HuH-7.5 (cell line): ENCODE results near the gene PVALEF.
"Not testable (repeated sequence)": the region's sequence is repeated elsewhere in the genome, so short reads cannot be mapped to it uniquely, and the experiment has no call there.

Experiments
- DNase-seq: peaks from one replicate; pipeline ENCODE4 v3.0.0; 2011; ENCODE audit warnings: low spot score

The PVALEF gene

DNA sequence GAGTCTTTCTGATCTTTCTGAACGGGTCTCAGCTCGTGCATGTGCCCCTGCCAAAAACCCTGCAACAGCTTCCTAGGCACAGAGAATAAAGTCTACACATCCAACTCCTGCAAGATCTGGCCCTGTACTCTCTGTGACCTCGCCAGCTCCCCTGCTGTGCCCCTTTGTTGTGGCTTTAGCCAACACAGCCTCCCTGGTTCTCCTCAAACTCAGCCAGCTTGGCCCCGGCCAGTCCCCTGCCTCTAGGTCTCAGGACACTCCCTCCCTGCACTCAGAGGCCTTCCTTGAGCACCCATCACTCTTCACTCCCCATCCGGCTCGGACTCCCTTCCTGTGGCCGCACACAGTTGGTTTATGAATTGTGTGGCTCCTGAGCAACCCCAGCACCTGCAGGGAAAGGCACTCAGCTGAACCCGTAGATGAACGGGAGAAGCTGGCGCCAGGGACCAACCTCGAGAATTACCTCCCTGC, 56.1 kb downstream of the PVALEF start:
- no peak for DNase-seq

- DNase-seq, result no peak
These were observed 56.7 kb downstream of the PVALEF start for GRCh38 chr17:81221842-81222619.

GRCh38 chr17:81222620-81222905, 57.3 kb downstream of the PVALEF start:
- no peak for DNase-seq

GRCh38 chr17:81222906-81223761, 57.8 kb downstream of the PVALEF start, which contains the start of gene CEP131:
TSS of gene CEP131 (minus strand) at chr17:81222965. CDS start at chr17:81220056, 2,909 bp downstream.
- DNase-seq, result peak; percentile 99

DNA sequence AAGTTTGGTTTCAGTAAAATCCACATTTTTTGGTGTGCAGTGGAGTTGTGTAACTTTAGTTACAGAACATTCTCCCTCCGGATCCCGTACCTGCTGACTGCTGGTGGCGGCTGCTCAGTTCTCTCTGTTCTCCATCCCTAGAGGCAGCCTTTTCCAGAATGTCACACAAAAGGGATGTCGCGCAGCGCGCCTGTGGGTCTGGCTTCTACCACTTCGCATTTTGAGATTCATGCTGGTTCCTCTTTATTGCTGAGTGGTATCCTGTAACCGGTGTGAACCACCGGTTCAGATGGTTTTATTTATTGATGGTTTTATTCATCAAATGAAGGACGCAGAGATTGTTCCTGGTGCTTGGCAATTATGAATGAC, 58.4 kb downstream of the PVALEF start:
- no peak for DNase-seq

GRCh38 chr17:81227630-81228029, 62.3 kb downstream of the PVALEF start:
- not testable (repeated sequence) for DNase-seq

DNA sequence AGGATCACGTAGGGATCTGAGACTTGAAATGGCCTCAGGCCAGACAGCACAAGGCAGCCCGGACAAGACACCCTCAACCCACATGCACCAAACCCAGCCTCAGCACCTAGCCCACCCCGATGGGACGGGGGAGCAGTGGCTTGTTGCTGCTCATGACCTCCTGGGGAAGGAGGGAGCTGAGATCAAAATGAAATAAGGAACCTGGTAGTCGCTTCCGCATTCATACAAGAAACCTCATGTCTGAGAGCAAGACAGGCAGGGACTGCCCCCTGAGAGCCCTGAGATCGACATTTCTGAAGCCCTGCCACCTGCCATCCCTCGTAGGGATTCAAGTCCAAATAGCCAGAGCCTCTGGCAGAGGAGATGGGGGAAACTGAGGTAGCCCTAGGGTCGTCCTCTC, 63.1 kb downstream of the PVALEF start:
- DNase-seq, result no peak

- no peak for DNase-seq
These were observed 63.7 kb downstream of the PVALEF start for GRCh38 chr17:81228834-81229665.

- no peak for DNase-seq
These were observed 64.3 kb downstream of the PVALEF start for GRCh38 chr17:81229666-81229920.

DNA sequence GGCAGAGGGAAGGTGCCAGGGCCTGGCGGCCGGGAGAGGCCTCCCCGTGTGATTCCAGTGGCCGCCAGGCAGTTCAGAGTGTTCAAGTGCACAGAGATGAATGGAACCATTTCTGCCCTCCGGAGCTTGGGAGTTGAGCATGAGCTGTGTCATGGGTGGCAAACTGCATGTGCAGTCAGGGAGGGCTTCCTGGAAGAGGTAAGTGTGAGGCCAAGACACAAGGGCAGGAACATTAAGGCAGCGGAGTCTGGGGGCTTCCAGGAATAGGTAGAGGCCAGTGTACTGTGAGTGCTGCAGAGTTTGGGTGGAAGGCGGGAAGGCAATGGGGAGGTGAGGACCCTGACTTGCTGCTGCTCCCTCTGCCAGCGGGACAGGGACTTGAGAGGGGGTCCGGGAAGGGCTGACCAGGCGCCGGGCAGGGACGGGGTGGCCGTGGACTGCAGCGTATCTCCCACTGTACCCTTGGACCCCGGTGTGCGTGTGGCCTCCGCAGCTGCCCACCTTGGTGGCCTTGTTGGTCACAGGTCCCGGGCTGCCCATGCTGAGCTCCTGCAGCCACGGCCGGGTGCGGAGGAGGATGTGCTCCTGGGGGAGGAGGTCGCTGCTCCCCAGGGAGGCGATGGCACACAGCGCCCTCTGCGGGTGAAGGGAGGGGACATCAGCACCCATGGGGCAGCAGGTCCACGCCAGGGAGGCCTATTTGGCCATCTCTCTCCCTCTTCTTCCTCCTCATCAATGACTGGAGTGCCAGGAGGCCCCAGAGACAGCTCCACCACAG, 64.9 kb downstream of the PVALEF start:
- peak; percentile 84 for DNase-seq

- no peak for DNase-seq
These were observed 65.9 kb downstream of the PVALEF start for GRCh38 chr17:81231121-81231645.

DNA sequence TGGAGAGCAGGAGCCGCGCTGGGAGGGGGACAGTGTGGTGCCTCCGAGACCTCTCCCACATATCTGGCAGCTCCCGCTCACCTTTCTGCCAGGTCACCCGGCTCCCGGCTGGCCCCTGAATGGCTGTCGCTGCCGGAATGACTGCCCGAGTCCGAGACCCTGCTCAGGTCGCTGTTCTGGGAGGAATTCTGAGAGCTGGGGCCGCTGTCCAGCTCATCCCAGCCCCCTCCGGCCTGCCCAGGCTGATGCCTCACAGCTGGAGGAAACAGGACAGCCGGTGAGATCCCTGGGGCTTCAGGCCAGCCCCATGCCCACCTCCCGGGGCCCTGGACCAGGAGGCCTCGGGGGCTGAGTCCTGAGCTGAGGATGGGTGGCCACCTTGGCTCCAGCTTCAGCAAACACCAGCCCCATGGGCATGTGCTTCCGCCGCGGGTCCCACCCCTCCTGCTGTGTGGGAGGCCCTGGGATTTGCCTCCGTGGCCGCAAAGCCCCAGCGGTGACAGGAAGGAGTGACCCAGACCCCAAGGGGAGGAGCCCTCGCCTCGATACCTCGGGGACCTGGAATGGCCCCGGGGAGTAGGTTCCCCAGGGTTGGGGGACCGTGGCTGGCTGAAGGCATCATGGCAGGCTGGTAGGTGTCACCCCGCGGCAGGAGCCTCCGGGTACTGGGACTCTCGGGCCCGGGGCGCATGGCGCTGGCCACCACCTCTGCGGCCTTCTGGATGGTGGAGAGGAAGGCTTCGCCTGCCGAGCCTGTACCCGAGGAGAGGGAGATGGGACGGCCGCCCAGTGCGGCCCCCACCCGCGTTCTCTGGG, 66.7 kb downstream of the PVALEF start:
- DNase-seq, result no peak
